Fibroblast of the conjunctiva (primary cell): ENCODE data around the gene IL6ST.
"Not testable (repeated sequence)": the region's sequence is repeated elsewhere in the genome, so short reads cannot be mapped to it uniquely, and the experiment has no call there.

Source experiments
- DNase-seq: peaks from one replicate; pipeline ENCODE4 v3.0.0-alpha.2; 2010; ENCODE audit warnings: low read depth

Gene IL6ST

GRCh38 chr5:55965525-55965924, 29.2 kb downstream of the IL6ST start:
- no peak for DNase-seq

- DNase-seq = no peak
Observed at GRCh38 chr5:55960779-55961178, 34.0 kb downstream of the IL6ST start.

DNA sequence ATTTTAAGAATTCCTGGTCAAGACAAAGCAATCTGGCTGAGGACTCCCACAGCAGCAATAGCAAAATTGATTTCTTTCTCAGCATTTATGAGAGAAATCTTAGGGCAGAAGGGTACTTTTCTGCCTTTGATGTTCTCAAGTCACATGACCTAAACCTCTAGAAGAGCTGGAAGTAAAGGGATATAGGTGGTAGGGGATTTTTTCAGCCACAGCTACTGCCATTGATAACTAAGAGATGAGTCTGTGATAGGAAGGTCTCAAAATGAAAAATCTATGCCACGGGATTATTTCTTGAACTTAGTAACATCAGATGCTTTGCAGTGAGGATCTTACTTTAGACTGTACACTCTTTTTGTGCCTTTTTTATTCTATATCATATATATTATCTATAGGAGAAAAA, 35.6 kb downstream of the IL6ST start:
- DNase-seq = no peak

DNA sequence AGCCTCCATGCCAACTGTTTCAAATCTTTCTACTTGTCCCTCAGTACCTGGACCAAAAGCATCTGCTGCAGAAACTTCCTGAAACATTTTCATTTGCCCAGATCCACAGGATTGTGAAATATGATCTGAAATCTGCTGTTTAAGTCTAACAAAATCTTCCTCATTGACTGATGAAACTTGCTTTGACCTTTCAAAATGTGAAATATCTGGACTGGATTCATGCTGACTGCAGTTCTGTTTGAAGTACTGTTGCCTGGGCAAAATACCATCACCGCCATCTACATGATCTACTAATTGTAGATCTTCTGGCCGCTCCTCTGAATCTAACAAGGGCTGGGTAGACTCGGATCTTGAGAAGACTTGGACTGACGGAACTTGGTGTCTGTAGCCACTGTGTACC, 53.6 kb downstream of the IL6ST start:
- DNase-seq = not testable (repeated sequence)

GRCh38 chr5:55937598-55937997, 57.2 kb downstream of the IL6ST start:
- not testable (repeated sequence) for DNase-seq

GRCh38 chr5:55936100-55936693, 58.6 kb downstream of the IL6ST start:
- peak; percentile 88 for DNase-seq

GRCh38 chr5:55935371-55935770, 59.4 kb downstream of the IL6ST start:
- DNase-seq = no peak

GRCh38 chr5:55934720-55935119, 60.0 kb downstream of the IL6ST start:
- DNase-seq = no peak

- DNase-seq = no peak
Observed at GRCh38 chr5:55934115-55934613, 60.6 kb downstream of the IL6ST start.

- DNase-seq = no peak
Observed at GRCh38 chr5:55933377-55934114, 61.2 kb downstream of the IL6ST start.

DNA sequence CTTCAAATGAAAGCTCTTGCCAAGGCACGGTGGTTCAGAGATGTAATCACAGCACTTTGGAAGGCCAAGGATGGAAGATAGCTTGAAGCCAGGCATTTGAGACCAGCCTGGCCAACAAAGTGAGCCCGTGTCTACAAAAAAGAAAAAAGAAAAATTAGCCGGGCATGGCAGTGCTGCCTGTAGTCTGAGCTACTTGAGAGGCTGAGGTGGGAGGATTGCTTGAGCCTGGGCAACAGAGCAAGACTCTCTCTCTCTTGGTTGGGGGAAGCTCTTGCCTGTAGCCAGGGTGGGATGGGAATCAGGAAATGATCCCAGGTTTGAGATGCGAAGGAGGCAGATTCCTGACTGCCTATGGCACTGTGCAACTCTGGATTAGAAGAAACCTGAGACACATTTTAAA, 62.1 kb downstream of the IL6ST start:
- DNase-seq = no peak

GRCh38 chr5:55929020-55929799, 65.6 kb downstream of the IL6ST start:
- no peak for DNase-seq

DNA sequence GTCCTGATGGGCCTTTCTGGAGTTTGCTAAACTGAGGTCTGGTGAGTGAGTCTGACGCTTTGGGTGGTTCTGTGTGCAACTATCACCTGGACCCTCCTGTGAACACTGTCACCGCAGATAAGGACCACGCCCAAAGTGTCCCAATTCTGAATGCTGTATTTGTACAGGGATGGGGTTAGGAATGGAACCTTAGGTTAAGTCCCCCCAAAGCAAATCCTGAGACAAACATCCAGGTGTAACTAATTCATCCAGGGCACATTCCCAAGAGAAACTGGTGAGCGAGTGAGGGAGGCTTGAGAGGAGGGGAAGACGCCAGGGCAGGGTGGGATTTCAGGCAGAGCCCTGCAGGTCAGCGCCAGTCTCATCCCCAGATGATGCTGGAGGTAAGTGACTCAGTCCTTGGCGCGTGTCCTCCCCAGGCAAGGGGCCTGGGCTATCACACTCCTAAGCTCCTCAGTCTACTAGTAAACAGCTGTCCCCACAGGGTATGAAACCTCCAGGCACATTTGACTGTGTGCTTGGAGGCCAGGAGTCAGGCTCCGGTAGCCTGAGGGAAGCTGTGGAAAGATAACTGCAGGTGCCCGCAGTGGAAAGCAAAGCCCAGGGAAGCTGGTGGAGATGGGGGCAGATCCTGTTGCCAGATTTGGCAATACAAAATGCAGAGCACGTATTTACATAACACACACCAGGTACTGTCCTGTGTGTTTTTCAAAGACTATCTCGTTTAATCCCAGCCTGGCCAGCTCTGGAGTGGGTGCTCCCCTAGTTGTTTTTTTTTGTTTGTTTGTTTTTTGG, 66.7 kb downstream of the IL6ST start:
- no peak for DNase-seq

DNA sequence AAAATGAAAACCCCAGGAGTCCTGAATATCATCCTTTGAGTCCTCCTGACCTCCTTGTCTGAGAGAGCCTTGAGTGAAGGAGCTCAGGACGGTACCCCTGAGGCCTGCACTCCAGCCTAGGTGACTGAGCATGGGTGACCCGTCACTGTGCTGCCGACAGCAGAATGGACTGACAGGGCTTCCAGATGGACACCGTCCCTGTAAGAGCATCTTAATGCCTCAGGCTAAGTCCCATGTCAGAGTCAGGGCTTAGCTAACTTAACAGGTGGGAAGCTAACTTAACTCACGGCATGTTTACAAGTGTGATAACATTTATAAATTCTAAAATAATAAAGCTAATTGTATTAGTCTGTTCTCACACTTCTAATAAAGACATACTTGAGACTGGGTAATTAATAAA, 68.3 kb downstream of the IL6ST start:
- DNase-seq = no peak

GRCh38 chr5:55925712-55926111, 69.1 kb downstream of the IL6ST start:
- DNase-seq = no peak

DNA sequence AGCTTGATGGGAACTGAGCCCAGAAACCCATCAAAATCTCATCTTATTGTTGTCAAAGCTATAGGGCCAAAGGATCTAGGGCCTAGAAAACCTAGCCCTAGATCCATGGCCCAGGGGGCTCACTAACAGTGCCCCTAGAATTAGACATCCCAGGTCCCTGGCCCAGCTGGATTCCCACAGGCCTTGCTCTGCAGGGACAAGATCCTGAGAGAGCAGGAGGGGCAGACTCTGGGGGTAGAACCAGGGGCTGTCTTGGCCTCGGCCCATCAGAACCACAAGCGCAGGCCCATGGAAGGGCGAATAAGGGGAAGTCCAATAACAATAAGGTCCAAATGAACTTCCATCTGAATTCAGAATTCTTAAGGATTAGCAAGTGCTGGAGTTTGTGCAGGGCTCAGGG, 69.6 kb downstream of the IL6ST start:
- no peak for DNase-seq

GRCh38 chr5:55924744-55925143, 70.0 kb downstream of the IL6ST start:
- no peak for DNase-seq

- no peak for DNase-seq
Observed at GRCh38 chr5:55923865-55924500, 70.8 kb downstream of the IL6ST start.

- no peak for DNase-seq
Observed at GRCh38 chr5:55923177-55923771, 71.5 kb downstream of the IL6ST start.

GRCh38 chr5:55921617-55922016, 73.1 kb downstream of the IL6ST start:
- DNase-seq = no peak

- DNase-seq = no peak
Observed at GRCh38 chr5:55920784-55921183, 74.0 kb downstream of the IL6ST start.
